Inflammatory macrophage treated with lipopolysaccharide for 4 hours (primary cell): ENCODE results near the gene CBFA2T3.

Experiments used
- DNase-seq: peaks from one replicate; pipeline ENCODE4 v3.0.0-alpha.2; 2020

CBFA2T3 gene

DNA sequence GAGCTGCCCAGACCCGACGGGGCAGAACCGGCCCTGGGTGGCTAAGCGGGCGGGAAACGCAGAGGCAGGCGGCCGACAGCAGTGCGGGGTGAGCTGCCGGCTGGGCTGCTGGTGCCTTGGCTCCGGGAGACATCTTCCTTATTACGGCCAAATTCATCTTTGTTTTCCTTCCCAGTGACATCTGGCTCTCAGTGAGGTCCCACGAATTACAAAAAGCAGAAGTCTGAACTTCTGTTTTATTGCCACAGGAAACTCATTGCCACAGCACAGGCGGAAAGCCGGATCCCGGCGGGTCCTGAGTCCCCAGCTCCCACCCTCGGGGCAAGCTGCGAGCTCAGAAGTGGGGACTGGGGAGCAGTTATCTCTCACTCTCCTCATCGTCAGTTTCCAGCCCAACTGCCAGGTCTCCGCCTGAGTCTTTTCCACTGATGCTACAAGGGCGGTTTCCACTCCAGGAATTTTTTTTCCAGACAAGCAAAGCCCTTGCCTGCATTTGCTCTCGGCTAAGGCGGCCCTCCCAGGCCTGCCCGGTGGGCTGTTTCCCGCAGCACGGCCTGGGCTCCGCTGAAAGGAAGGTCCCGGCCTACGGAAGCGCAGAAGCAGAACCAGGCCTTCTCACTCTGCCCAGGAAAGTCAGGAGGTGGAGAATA, 40.3 kb downstream of the CBFA2T3 start:
- DNase-seq = peak; percentile 83

DNA sequence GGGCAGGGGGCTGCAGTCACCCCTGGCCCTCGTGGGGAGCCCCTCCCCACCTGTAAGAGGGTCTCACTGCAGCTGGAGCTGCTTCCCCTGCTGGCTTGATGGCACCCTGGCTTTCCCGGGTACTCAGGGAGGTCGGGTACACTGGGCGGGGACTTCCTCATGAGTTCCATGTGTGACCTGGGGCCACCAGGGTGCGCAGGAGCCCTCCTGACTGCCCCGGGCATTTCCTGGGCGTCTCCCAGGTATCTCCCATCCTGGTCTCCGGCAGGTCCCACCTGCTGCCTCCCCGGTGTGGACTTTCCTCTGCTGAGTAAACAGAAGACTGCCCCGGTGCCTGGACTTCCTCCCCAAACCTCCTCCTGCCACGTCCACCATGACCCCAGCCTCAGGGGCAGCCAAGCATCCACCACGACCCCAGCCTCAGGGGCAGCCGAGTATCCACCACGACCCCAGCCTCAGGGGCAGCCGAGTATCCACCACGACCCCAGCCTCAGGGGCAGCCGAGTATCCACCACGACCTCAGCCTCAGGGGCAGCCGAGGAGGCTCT, 40.9 kb downstream of the CBFA2T3 start:
- DNase-seq = no peak

DNA sequence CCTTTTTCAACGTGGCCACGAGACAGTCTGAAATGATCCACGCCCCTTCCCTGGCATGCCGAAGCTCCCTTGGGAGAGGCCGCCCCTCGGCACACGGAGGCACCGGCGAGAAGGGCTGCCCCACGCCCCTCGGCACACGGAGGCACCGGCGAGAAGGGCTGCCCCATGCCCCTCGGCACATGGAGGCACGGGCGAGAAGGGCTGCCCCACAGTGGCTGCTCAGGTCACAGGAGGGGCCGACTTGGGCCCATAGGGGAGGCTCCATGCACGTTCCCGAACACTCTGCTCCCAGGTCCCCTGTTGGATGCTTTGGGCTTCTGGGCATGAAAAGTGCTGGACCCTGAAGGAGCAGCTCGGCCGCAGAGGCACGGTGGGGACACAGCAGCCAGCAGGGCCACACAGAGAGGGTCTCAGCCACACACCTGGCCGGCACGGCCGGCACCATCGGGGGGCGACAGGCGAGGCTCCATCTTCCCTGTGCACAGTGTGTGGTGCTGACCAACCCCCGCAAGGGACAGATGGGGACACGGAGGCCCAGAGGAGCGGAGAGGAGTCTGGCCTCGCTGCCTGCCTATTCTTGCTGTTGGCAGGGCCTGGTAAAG, 42.8 kb downstream of the CBFA2T3 start:
- DNase-seq = no peak

DNA sequence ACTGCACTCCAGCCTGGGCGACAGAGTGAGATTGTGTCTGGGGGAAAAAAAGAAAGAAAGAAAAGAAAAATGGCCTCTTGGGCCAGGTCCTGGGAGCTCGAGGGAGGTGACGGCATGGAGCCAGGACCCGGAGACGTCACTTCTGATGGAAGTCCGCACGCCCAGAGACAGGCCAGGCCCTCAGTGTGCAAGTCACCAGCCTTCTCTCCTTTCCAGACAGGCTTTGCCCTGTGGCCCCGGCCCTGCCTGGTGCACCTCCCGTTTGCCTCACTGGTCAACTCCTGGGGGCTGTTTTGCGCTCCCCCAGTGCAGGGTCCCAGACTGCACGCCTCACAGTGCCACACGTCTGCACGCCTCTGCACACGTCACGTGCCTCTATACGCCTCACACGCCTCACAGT, 44.1 kb downstream of the CBFA2T3 start:
- DNase-seq = no peak

DNA sequence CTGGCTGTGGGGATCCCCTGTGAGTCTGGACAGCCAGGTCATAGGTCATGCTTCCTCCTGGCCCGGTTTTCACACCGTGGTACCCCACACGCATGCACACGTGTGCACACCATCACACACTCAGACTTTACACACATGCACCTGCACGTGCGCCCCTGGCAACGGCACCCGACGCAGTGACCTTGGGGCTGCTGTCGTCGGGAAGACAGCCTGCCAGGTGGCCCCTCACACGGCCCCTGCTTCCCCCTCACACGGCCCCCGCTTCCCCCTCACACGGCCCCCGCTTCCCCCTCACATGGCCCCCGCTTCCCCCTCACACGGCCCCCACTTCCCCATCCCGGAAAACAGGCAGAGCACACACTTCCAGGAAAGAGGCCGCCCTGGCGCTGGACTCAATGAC, 45.1 kb downstream of the CBFA2T3 start:
- no peak for DNase-seq

DNA sequence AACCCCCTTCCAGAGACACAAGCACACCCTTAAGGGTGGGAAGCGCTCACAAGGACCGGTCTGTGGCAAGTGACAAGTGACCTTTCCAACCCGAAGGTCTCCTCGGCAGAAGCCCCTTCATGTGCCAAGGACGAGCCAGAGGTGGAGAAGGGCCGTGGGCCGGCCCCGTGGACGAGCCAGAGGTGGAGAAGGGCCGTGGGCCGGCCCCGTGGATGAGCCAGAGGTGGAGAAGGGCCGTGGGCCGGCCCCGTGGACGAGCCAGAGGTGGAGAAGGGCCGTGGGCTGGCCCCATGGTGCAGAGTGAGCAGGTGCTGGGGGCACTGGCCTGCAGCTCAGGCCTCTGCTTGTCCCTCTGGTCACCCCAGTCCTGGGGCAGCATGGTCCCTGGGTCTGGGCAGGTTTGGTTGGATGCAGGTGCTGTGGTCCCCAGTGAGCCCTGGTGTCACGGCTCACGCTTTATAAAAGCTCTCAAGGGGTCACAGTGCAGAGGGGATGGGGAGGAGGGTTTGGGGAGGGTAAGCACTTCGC, 45.6 kb downstream of the CBFA2T3 start:
- DNase-seq = no peak

DNA sequence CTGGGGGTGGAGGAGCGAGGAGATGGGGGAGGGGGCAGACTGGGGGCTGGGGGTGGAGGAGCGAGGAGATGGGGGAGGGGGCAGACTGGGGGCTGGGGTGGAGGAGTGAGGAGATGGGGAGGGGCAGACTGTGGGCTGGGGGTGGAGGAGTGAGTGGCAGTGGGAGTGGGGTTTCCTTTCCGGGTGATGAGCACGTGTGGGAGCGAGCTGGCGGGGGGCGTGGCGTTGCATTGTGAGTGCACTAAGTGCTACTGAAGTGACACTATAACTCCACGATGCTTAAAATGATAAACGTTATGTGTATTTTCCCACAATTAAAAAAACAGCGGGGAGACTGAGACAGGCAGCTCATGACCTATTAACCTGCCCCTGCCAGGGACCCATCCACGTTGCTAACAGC, 46.3 kb downstream of the CBFA2T3 start:
- no peak for DNase-seq

DNA sequence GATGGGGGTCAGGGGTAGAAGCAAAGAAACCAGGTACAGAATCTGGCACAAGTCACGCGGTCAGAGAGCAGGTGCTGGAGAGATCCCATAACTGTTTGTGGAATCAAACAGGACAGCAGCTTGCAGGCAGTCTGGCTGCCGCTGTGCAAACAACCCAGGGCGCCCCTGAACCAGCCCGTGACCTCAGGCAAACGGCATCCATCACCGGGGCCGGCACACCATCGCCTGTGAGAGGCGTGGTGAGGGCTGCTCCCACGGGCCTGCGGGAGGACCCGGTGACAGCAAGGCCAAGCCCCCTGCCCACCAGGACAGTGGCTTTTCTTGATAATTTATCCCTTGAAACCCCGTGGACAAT, 47.9 kb downstream of the CBFA2T3 start:
- DNase-seq = no peak

DNA sequence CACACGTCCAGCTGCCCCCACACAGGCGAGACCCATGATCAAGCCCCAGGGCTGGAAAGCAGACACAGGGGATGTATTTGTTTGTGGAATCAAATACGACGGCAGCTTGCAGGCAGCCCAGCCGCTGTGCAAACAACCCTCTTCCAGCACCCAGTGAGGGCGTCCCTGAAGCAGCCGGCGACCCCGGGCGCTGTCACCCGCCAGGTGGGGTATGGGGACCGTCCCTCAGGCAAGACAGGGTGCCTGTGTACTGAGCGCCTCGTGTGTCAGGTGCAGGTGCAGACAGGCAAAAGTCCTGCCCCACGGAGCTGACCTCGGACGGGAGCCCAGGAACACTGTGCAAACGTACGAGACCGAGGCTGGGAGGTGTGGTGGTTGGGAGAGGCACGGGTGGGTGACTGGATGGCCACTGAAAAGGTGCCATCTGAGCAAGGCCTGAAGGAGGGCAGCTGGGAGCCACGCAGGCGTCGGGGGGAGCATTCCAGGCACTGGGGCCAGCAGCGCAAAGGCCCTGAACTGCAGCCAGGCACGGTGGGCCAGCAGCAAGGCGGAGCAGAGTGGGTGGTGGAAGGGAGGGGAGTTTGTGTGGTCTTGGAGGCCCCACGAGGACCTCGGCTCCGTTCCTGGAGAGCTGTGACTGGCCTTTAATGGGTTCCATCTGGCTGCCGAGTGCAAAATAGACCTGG, 48.5 kb downstream of the CBFA2T3 start:
- DNase-seq = no peak

DNA sequence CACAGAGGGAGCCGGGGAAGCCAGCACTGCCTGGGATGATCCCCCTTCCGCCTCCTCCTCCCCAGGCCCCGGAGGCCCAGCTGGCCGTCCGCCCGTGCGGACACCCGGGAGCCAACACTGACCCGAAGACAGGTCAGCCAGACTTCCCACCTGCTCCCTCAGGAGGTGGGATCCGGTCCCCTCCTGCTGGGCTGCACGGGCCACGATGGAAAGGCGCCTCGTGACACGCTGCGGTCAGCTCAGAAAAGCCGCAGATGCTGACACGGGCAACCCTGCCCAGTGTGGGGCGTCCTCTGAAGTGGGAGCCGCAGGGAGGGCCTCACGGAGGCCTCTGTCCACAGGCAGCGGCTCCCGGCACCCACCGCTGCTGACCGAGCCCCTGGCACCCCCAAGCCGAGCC, 49.3 kb downstream of the CBFA2T3 start:
- DNase-seq = no peak

DNA sequence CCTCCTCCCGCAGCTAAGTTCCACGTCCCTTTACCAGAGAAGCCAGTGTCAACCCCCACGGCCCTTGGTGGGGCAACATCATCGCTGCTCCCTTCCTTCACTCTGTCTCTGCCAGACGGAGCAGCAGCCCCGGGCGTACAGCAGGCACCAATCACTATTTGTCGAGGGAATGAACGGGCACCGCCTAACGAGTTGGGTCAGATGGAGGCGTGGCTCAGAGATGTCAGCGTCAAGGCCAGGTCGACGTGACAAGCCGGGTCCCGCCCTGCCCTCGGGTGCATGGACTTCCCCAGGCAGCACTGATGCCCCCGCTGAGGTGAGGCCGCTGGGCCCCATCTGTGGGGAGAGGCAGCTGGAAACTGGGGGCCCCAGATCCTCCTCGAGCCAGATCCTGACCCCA, 50.0 kb downstream of the CBFA2T3 start:
- no peak for DNase-seq

DNA sequence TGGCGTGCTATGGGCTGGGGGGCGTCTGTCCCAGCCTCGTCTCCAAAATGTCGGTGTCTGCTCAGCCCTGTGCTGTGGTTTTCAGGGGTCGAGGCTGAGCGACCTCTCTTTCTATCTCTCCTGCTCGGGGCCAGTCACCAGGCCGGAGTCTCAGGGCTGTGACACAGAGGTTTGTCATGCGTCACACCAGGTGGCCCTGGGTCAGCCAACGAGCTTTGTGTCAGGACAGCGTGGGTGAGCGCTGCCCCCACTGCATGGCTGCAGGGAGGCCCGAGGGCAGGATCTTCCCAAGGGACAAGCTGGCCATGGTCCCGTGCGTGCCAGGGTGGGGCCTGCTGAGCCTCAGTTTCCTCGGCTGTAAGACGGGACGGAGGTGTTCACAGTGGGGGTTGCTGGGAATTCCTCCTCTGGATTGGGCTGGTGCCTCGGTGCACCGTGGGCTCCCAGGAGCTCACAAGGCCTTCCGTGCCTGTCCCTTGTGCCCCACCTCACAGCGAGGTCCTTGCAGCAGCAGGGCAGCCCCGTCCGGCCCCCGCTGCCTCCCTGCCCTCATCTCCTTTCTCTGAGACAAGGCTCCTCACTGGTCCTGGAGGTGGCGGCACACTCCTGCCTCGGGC, 50.5 kb downstream of the CBFA2T3 start:
- DNase-seq = no peak

DNA sequence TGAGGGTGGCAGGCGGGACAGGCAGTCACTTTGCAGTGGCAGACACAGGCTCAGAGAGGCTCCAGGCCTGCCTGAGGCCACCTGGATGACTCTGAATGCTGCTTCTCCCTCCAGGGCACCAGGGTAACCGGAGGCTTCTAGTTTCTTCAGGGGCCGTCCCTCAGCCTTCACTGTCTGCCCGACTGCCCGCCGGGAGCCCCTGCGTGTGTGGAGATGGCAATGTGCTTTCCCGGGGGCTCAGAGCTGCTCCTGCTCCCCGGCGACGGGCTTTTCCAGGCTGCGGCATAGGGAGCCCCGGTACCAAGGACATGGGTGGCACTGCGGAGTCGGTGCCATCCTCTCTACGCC, 51.5 kb downstream of the CBFA2T3 start:
- DNase-seq = no peak

DNA sequence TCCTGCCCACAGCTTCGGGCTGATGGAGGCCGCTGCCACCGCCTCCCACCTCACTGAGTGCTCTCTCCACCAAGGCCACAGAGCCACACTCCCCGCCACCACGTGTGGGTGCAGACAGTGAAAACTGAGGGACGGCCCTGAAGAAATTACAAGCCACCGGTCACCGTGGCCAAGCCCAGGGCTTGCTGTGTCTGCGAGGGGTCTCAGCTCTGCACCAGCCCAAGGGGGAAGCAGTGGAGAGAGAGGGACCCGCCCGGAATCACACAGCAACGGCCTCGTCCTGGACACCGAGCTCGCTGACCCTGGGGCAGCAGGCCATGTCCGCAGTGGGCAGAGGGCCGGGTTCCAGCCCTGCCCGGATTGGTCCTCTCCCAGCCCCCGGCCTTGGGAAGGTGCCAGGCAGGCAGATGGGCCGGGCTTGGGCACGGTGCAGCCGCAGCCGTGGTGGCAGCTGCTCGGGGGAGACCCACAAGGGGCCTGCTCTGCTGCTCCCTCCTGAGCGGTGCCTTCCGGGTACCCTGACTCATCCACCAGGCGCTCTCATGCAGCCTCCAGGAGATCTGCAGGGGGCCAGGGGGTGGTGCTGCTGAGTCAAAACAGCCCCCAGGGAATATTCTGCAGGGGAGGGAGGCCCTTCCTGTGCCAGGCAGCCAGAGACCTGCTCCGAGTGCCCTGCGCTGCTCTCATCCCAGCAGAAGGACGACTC, 52.0 kb downstream of the CBFA2T3 start:
- DNase-seq = no peak

DNA sequence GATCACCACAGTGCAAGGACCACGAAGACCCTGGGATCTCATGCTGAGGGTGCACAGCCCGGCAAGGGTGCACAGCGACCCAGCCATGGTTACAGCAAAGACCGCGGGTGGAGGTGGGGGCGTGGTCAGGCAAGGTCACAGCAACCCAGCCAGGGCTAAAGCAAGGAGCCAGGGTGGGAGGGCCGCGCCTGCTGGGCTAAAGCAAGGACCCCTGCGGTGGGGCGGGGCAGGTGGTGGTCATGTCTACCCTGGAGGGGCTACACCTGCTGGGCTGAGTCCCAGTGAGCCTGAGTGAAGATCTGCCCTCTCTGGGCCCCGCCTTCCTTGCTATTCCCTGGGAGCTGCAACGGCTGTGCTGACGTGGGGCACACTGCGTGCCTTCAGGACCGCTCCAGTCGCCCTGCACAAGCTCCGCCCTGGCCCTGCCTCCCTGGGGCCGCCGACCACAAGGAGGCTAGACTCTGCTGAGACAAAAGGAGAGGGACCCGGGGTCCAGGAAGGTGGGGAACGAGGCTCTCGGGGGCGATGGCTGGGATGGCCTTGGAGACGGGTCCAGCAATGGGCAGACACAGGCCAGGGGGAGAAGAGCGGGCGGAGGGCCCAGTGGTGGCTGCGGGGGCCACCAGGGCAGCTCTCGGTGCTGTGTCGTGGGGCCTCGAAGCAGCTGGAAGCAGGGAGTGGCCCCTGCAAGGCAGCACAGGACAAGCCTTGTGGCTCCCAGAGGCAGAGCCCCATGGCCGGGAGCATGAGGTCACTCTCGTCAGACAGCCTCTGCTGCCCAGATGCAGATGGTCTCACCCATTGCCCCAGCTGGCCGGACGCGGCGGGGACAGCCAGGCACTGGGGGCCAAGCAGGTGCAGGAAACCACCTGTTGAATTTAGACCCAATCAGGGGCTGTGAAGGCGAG, 52.8 kb downstream of the CBFA2T3 start:
- DNase-seq = no peak

DNA sequence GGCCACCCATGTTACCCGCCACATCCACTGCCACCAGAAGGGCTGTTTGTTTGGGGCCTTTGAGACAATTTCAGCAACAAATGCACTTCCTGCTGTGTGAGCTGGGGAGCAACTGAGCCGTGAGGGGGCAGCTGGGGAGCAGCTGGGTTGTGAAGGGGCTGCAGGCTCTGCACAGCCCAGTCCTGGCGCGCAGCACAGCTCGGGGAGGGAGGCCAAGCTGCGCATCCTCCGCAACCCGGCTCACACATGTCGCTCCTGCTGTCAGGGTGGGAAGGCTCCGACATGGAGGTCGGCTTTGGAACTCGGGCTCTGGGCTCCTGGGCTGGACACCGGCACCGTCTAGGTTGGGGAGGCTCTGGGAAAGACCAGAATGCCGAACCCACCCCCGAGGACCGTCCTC, 53.6 kb downstream of the CBFA2T3 start:
- DNase-seq = no peak

DNA sequence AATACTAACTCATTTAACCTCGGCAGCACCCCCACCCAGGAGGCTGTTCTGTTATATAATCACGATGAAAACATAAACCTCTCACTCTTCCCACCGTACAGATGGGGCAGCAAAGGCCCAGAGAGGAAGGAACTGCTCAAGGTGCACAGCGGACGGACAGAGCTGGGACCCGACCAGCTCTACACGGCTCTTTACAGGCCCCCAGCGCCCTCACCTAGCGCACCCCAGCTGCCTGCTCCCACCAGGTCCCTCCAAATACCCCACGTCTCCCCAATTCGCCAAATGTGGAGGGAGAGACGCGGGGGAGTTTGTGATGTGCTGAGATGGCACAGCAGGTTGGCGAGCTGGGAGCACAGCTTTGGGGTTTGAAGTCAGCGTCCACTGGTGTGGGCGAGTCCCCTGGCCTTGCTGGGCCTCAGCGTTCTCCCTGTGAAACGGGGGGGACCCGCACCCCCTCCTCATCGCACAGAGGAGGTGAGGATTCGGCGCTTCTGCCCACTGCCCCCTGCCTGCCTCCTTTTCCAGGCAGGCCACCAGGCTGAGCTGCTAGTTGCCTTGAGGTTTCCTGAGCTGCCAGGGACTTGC, 54.1 kb downstream of the CBFA2T3 start:
- DNase-seq = no peak

DNA sequence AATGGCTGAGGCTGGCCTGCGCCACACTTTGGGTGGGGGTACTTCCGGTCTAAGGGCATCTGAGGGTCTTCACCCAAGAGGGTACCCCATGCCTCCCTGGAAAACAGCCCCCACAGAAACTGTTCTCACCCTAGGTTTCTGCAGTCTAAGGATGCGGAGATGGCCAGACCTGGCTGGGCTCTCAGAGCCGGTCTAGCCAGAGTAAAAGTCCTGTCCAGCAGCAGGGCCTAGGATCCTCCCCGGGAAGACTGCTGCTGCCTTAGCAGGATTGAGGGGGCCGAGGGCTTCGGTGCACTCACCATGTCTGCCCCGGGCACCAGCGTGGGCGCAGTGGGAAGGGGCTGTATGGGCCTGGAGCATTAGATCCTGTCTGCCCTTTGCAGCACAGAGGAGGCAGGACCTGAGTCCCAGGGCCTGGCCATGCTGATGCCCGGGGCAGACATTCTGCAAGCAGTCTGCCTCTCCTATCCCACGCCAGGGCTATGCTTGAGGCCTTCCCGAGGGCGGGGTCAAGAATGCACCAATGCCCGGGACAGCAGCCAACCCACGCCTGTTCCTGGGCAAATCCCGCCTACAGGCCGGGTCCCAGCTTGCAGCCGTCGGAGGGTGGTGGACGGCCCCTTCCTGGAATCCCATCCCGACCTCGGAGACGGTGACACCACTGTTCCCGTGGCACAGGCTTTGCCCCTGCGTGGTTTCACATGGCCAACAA, 54.7 kb downstream of the CBFA2T3 start:
- peak; percentile 46 for DNase-seq

DNA sequence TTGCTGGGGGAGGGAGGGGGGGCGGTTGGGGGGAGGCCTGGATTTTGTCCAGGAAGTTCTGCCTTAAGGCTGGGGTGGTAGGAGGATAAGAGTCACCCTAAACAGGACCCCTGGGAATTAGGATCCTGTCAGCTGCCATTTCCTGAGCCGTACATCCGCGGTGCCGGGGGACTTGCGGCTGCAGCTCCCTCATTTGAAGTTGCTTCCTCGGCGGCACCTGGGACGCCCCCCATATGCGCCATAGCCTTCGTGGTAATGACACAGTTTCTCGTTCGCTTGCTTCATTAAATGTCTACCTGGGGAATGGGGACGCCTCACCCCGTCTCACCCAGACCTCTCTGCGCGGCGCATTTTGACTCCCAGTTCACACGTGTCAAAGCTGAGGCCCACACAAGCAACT, 55.4 kb downstream of the CBFA2T3 start:
- no peak for DNase-seq

DNA sequence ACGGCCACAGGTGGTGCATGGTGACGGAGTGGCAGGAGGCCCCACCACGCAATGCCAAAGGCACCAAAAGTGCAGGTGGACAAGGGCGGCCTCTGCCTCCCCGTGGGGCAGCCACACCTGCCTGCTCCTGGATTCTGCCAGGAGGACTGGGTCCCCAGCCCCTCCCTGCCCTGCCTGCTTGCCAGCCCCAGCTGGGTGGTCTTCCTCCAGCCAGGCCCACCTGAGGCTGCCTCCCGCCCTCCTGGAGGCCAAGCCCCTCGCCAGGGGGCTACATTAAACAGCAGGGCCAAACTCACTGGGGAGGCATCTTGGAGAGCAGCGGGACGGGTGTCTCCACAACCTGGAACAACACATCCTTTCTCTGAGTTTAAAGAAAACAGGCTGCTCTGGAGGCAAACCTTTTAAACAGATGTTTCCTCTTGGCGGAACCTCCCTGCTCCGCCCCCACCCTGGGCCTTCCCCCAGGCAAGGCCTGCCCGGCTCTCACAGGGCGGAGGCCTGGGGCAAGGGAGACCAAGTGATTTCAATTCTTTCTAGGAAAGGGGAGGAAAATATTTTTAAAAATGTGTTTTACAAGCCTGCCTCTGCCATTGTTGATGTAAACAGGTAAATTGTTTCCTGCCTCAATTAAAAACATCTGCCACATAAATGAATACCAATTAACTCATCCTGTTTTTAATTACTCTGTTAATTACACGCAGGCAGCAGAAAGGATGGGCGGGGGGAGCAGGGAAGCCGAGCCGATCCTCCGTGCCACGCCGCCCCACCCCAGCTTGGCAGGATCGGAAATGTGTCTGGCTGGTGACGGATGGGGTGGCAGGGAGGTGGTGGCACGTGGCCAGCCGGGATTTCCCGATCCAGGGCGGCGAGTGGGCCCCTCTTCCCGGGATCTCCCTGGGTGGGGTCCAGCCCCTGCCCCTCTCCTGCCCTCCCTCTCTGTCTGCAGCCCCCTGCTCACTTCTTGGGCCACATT, 56.1 kb downstream of the CBFA2T3 start:
- peak; percentile 75 for DNase-seq
